ENCODE measurements around the gene MIP.
"Not testable (repeated sequence)": the region's sequence is repeated elsewhere in the genome, so short reads cannot be mapped to it uniquely, and the experiment has no call there.

Gene MIP

DNA sequence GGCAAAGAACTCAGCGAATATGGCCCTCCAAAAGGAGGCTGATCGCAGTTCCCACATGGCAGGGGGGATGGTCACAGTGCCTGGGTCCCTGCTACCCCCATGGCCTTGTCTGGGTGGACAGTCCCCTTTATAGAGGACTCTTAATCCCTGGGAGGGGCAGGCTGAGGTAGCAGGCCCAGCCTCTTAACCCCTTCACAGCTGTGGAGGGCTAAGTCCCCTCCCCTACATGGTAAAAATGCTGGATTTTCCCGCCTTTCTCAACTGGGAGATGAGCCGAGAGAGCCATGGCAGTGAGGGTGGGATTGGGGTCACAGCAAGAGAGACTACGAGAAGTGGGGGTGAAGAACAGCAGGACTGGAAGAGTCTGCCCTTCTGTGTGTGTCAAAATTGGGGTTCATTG, at the start of gene MIP:
MIP (minus strand) TSS at position 101 of the 400 bp plus-strand sequence; CDS start at position 57, 44 bp downstream.
- H3K4me3 Mint-ChIP-seq: no peak within 1 kb of the TSS
- no peak for DNase-seq

DNA sequence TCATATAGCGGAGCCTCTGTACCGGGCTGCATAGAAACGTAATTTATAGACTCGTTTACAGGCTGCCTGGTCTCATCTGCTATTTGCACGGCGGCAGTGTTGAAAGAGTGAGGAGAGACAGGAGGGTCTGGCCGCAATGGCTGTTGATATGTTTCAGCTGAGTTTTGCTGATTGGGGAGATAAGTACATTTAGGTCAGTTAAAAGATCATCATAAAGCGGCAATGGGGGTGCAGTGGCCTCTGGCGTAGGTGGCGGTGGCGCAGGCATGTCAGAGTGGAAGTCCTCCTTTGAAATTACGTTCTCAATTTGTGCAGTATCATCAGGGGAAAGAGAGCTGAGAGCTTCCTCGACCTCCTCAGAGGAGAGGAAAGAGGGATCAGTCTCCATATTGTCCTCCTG, 45.4 kb upstream of the MIP start:
- DNase-seq, H3K4me3 Mint-ChIP-seq, ATAC-seq, H3K27ac Mint-ChIP-seq, H3K9me3 Mint-ChIP-seq: not testable (repeated sequence)
- Mint-ChIP-seq H3K4me1 (peaks cover 19% of the 10 kb centered on the region), H3K27me3 (peaks cover 23% of the 10 kb centered on the region)

More for the DNA sequence above, at the start of gene MIP:
- no peak for ATAC-seq
- no peaks in the 10 kb centered on the region for H3K27me3 Mint-ChIP-seq
- no peaks in the 10 kb centered on the region for H3K9me3 Mint-ChIP-seq
- peaks cover 5% of the 10 kb centered on the region for H3K4me1 Mint-ChIP-seq
- H3K27ac Mint-ChIP-seq: peak within 1 kb of the TSS in 1 of 2 donors; percentile 16

DNA sequence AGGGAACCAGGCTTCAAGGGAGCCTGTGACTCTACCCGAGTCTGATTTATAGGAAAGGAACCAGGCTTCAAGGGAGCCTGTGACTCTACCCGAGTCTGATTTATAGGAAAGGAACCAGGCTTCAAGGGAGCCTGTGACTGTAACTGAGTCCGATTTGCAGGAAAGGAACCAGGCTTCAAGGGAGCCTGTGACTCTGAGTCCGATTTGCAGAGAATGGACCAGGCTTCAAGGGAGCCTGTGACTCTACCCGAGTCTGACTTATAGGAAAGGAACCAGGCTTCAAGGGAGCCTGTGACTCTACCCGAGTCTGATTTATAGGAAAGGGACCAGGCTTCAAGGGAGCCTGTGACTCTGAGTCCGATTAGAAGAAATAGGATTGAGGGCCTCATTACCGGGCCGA, 45.0 kb upstream of the MIP start:
- DNase-seq, H3K9me3 Mint-ChIP-seq, H3K27ac Mint-ChIP-seq, H3K4me3 Mint-ChIP-seq, ATAC-seq: not testable (repeated sequence)
- Mint-ChIP-seq H3K27me3 (peaks cover 23% of the 10 kb centered on the region), H3K4me1 (peaks cover 19% of the 10 kb centered on the region)

DNA sequence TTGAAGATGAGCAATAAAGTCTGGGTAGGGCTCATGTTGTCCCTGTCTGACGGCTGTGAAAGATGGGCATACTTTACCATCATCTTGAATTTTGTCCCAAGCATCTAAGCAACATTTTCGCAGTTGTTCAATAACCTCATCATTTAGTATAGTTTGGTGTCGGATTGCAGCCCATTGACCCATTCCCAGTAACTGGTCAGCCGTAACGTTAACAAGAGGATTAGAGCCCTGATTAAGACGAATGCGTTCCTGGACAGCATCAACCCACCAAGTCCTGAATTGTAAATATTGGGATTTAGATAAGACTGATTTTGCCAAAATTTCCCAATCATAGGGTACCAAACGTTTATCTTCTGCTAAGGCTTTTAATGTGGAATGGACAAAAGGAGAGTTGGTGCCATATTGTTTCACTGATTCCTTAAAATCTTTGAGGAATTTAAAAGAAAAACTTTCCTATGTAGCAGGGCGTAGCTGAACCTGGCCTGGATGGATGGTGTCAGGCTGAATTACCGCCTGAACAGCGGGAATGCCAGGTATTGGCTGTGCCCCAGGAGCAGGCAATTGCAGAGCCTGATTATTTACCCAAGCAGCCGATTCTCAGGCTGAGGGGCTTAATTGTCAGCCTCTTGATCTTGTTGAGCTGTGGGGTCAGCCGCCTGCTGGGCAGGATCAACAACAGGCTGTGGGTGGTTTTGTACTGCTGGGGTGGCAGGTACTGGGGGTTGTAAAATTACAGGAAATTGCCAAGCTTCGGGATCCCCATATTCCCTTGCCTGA, 43.9 kb upstream of the MIP start:
- H3K27me3 Mint-ChIP-seq: peaks cover 23% of the 10 kb centered on the region
- not testable (repeated sequence) for H3K4me3 Mint-ChIP-seq, DNase-seq, H3K9me3 Mint-ChIP-seq, H3K27ac Mint-ChIP-seq, ATAC-seq
- peaks cover 19% of the 10 kb centered on the region for H3K4me1 Mint-ChIP-seq

DNA sequence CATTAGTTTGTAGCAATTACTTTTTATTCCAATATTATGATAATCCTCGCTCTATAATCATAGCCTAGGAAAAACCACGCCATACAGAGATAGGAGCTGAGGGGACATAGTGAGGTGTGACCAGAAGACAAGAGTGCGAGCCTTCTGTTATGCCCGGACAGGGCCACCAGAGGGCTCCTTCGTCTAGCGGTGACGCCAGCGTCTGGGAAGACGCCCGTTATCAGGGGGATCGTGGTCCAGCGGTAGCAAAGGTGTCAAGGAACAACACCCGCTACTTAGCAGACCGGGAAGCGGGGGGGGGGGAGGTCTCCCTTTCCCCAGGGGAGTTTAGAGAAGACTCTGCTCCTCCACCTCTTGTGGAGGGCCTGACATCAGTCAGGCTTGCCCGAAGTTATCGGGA, 42.2 kb upstream of the MIP start:
- DNase-seq: peak; percentile 38 to 62
- H3K4me3 Mint-ChIP-seq: peak overlapping the region; percentile 63 to 69
- peaks cover 27% of the 10 kb centered on the region for H3K27me3 Mint-ChIP-seq
- ATAC-seq, H3K27ac Mint-ChIP-seq, H3K9me3 Mint-ChIP-seq: not testable (repeated sequence)
- peaks cover 18% of the 10 kb centered on the region for H3K4me1 Mint-ChIP-seq

DNA sequence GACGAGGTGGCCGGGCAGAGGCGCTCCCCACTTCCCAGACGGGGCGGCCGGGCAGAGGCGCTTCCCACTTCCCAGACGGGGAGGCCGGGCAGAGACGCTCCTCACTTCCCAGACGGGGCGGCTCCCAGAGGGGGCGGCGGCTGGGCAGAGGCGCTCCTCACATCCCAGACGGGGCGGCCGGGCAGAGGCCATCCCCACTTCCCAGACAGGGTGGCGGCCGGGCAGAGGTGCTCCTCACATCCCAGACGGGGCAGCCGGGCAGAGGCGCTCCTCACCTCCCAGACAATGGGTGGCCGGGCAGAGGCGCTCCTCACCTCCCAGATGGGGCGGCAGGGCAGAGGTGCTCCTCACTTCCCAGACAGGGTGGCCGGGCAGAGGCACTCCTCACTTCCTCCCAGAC, 40.0 kb upstream of the MIP start:
- not testable (repeated sequence) for DNase-seq, ATAC-seq, H3K27ac Mint-ChIP-seq, H3K9me3 Mint-ChIP-seq, H3K4me1 Mint-ChIP-seq, H3K4me3 Mint-ChIP-seq
- H3K27me3 Mint-ChIP-seq: peaks cover 44% of the 10 kb centered on the region

DNA sequence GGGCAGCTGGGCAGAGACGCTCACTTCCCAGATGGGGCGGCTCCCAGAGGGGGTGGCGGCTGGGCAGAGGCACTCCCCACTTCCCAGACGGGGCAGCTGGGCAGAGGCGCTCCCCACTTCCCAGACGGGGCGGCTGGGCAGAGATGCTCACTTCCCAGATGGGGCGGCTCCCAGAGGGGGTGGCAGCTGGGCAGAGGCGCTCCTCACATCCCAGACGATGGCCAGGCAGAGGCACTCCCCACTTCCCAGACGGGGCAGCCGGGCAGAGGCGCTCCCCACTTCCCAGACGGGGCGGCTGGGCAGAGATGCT, 39.6 kb upstream of the MIP start:
- H3K27ac Mint-ChIP-seq, ATAC-seq, DNase-seq, H3K9me3 Mint-ChIP-seq, H3K4me1 Mint-ChIP-seq, H3K4me3 Mint-ChIP-seq: not testable (repeated sequence)
- peaks cover 44% of the 10 kb centered on the region for H3K27me3 Mint-ChIP-seq

DNA sequence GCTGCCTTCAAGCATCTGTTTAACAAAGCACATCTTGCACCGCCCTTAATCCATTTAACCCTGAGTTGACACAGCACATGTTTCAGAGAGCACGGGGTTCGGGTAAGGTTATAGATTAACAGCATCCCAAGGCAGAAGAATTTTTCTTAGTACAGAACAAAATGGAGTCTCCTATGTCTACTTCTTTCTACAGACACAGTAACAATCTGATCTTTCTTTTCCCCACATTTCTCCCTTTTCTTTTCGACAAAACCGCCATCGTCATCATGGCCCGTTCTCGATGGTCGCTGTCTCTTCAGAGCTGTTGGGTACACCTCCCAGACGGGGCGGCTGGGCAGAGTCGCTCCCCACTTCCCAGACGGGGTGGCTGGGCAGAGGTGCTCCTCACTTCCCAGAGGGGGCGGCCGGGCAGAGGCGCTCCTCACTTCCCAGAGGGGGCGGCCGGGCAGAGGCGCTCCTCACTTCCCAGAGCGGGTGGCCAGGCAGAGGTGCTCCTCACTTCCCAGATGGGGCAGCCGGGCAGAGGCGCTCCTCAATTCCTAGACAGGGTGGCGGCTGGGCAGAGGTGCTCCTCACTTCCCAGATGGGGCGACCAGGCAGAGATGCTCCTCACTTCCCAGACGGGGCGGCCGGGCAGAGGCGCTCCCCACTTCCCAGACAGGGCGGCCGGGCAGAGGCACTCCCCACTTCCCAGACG, 39.1 kb upstream of the MIP start:
- not testable (repeated sequence) for H3K27ac Mint-ChIP-seq, H3K4me3 Mint-ChIP-seq, H3K9me3 Mint-ChIP-seq, ATAC-seq, DNase-seq
- Mint-ChIP-seq H3K27me3 (peaks cover 48% of the 10 kb centered on the region), H3K4me1 (peaks cover 11% of the 10 kb centered on the region)

DNA sequence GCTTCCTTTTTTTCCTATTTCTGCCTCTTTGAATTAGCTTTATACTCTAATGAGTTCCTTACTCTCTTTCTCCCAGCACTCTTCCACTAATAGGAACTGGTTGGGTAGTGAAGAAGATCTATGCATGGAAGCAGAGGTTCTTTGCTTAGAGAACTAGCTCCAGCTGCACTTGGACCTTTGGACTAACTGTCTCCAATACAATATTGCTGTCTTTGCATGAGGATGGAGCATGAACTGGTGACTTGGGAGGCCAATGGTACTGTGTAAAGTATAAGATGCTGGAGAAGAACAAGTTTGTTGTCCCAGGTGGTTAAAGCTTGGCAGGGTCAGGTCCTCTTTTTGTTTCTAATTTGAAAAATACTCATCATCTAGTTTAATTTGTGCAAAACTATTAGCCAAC, 35.9 kb upstream of the MIP start:
- Mint-ChIP-seq H3K4me1 (peaks cover 24% of the 10 kb centered on the region), H3K27me3 (peaks cover 51% of the 10 kb centered on the region), H3K27ac (no peak overlapping the region), H3K4me3 (no peak overlapping the region), H3K9me3 (peaks cover 6 to 7% of the 10 kb centered on the region in 2 donors)
- no peak for DNase-seq
- ATAC-seq: no peak

DNA sequence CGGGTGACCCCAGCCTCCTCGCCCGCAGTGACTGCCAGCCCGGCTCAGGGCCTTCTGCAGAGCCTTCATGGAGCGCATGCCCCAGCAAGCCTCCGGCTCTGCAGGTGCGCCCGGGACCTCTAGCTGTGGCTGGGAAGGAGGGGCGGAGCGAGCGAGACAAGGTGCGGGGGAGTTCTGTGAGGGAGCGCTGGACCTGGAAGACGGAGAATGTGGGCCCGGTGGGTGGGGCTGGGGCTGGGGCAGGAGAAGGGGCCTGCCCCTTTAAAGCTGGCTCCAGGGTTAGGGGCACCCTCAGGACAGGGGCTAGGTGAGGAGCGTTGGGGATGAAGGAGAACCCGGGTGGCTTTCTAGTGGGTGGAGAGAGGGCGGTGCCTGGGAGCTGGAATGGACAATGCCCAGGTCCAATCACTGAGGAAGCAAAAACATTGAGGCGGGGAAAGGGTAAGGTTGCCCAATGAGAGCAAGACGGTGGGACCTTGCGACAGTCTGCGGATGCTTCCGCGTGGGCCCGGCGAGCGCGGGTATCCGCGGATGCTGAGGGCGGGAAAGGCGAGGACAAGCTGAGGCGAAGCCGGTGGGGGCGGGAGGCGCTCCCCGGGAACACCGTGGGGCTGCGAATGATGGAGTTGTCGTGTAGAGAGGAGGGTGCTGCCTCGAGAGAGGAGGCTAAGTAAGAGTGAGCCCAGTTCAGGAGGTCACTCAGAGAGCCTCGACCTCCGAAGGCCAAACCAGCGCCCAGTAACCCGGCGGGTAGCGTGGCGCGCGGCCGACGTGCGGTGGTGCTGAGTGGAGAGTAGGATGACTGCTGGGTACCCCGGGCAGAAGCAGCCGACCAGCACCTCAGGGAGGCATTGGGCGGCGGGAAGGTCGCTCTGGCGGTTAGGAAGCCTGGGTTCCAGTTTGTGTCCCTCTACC, 33.8 kb upstream of the MIP start, which contains the start of gene GLS2:
GLS2 (minus strand) TSS at position 121 of the 915 bp plus-strand sequence; CDS start at position 78, 43 bp downstream.
- ATAC-seq (peak; percentile 96), DNase-seq (peak; percentile 59 to 75)
- Mint-ChIP-seq H3K4me1 (peaks cover 24% of the 10 kb centered on the region), H3K9me3 (peaks cover 6 to 7% of the 10 kb centered on the region in 2 donors), H3K4me3 (peak within 1 kb of the TSS; percentile 87 to 96), H3K27ac (peak within 1 kb of the TSS; percentile 82 to 90), H3K27me3 (peaks cover 51% of the 10 kb centered on the region)

DNA sequence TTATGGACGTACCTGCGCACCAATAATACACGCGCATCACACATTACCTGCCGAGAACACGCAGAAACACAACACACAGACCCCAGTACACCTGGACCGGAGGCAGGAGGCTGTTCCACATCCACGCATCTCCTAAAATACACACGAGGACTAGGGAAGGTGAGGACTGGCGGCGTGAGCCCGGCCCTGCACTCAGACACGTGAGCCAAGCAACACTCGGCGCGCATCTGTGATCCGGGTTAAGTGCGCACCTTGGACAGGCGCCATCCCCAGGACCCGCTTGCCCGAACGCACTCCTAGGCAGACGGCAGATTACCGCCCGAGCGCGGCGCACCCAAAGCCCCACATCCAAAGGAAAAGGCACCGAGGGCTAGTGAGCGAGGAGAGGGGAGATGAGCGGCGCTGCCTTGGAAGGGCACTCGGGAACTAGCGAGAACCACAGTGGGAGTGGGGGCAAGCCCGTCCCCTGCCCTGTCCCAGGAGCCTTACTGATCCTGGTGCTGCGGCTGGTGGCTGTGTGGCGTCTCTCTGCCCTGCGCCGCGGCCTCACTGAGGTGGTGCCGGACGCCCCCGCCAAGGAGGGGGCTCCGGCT, 33.1 kb upstream of the MIP start:
- Mint-ChIP-seq H3K27ac (peak overlapping the region in 1 of 2 donors; percentile 67), H3K4me1 (peaks cover 24% of the 10 kb centered on the region), H3K4me3 (peak overlapping the region; percentile 87 to 96), H3K9me3 (peaks cover 6 to 7% of the 10 kb centered on the region in 2 donors), H3K27me3 (peaks cover 51% of the 10 kb centered on the region)
- peak; percentile 64 for ATAC-seq
- DNase-seq: peak; percentile 34 to 49

DNA sequence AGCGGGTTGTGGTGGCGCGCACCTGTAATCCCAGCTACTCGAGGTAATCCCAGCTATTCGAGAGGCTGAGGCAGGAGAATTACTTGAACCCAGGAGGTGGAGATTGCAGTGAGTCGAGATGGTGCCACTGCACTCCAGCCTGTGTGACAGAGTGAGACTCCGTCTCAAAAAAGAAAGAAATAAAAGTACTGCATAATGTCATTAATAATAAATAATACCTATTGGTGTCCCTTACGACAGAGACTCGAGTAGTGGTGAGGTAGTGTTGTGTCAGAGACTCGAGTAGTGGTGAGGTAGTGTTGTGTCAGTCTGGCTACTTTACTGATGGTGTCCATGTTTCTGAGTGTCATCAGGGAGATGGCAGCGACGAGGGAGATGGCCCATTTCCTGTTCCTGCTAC, 32.2 kb upstream of the MIP start:
- no peak overlapping the region for H3K27ac Mint-ChIP-seq
- H3K27me3 Mint-ChIP-seq: peaks cover 48% of the 10 kb centered on the region
- H3K9me3 Mint-ChIP-seq: peaks cover 6 to 7% of the 10 kb centered on the region in 2 donors
- DNase-seq (no peak), ATAC-seq (no peak)
- peaks cover 24% of the 10 kb centered on the region for H3K4me1 Mint-ChIP-seq
- peak overlapping the region in 1 of 2 donors; percentile 96 for H3K4me3 Mint-ChIP-seq

DNA sequence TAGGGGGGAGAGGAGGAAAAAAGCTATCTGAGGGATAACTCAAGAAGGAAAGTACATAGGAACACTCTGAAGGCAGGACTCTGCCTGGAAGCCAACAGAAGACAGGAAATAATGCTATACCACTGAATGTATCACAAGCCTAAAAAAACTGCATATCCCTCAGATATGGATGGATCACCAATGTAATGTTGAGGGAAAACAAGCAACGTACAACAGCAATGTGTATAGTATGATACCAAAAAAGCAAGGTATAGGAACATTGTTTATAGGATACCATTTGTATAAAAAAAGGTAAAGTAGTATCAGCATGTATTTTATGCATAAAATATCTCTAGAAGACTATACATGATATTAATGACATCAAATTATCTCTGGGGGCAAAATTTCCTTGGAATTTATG, 30.1 kb upstream of the MIP start:
- Mint-ChIP-seq H3K4me3 (no peak overlapping the region), H3K9me3 (peaks cover 6 to 7% of the 10 kb centered on the region in 2 donors), H3K4me1 (peaks cover 39% of the 10 kb centered on the region), H3K27ac (no peak overlapping the region), H3K27me3 (peaks cover 26% of the 10 kb centered on the region)
- DNase-seq: no peak
- ATAC-seq: no peak

DNA sequence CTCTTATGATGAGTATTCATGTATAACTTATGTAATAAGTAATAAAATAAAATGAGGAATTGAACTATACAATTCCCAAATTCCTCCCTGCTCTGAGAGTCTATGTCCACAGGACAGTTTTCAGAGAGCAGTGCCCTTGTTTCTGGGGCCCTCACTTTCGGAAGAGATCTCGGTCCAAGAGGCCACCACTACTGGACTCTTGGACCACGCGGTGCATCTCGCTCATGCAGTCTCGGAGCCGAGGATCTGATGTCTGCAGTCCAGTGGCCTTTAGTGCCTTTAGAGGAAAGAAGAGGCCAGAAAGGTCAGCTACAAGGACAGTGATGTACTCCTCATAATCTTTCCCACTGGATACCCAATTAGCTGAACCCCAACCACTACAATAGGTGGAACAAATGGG, 25.2 kb upstream of the MIP start:
- DNase-seq (no peak), ATAC-seq (no peak)
- Mint-ChIP-seq H3K4me1 (peaks cover 24% of the 10 kb centered on the region), H3K27ac (no peak overlapping the region), H3K27me3 (no peaks in the 10 kb centered on the region), H3K4me3 (no peak overlapping the region), H3K9me3 (no peaks in the 10 kb centered on the region)

Data from stimulated activated naive CD8-positive, alpha-beta T cell treated with anti-CD3 and anti-CD28 coated beads, Interleukin-15, amount 100 ng/mL, for 72 hours (primary cell).